Upper lobe of left lung (tissue), 4 donors: ENCODE results near the gene ZNF740.

ENCODE experiments used
- POLR2A ChIP-seq, 4 donors: fragments of 450-650 bp; IDR thresholded peaks; one replicate each; pipeline ENCODE4 v1.5.1; 2016 to 2017; ENCODE audit warnings: antibody characterized with exemption in 4 of 4, mild to moderate bottlenecking in 2 of 4
- POLR2AphosphoS5 ChIP-seq, 2 donors: sonication (generic); formaldehyde crosslinking; IDR thresholded peaks; one replicate each; pipeline ENCODE4 v1.5.1; 2017; ENCODE audit warnings: antibody characterized with exemption in 2 of 2
- TF ChIP-seq, protein P1 (sequence below), 6 experiments: fragments of 450-650 bp in 4 of 6; fragments of 200-600 bp in 2 of 6; sonication (generic) in 2 of 6; IDR thresholded peaks; one replicate each; pipeline ENCODE4 v1.5.1; 2016 to 2019; ENCODE audit warnings: antibody characterized with exemption in 6 of 6

DNA sequence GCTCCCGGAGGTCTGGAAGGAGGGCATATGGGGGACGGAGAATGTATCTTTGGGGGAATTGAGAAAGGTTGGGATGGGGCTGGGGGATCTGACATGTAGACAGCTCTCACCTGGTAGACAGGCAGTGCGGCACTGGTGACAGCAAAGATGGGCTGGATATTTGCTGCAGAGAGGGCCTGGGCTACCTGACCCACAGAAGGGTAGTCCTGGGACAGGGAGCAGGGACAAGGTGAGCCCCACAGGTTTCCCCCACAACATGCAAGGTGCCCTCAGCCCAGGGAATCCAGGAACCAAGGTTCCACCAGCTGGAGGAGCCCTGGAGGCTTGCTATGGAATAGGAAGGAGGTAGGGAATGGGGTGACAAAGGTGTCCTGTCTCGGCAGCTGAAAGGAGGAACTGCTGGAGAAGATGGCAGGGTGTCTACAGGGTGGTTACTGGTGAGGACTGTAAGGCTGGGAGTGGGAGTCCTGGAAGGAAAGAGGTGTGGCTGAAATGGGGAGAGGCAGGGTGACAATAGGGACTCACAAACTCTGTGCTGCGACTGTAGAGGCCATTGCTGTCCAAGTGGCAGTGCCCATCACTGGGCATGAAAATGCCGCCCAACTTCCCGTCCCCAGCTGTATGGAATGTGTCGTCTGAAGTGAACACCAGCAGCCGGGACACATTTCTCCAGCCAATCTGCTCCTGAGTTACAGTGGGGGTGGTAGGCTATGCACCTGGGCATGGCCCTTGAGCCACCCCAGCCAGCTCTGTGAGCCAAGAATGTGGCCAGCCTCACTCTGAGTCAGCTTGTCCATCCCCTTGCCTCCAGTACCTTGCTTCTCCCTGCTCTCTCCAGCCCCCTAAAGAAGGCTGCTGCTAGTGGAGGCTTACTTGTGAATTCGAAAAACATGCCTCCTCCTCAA, 15.2 kb downstream of the ZNF740 start:
- TF ChIP-seq POLR2AphosphoS5 (IDR thresholded peaks at IDR 0.05) (no peak), POLR2A (IDR thresholded peaks at IDR 0.05) (no peak)
- TF ChIP-seq, protein P1, sequence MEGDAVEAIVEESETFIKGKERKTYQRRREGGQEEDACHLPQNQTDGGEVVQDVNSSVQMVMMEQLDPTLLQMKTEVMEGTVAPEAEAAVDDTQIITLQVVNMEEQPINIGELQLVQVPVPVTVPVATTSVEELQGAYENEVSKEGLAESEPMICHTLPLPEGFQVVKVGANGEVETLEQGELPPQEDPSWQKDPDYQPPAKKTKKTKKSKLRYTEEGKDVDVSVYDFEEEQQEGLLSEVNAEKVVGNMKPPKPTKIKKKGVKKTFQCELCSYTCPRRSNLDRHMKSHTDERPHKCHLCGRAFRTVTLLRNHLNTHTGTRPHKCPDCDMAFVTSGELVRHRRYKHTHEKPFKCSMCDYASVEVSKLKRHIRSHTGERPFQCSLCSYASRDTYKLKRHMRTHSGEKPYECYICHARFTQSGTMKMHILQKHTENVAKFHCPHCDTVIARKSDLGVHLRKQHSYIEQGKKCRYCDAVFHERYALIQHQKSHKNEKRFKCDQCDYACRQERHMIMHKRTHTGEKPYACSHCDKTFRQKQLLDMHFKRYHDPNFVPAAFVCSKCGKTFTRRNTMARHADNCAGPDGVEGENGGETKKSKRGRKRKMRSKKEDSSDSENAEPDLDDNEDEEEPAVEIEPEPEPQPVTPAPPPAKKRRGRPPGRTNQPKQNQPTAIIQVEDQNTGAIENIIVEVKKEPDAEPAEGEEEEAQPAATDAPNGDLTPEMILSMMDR (IDR thresholded peaks at IDR 0.05), result no peak
